GM12891 (cell line): ENCODE data around the gene DNM3.

Experiments used
- DNase-seq: peaks from one replicate; pipeline ENCODE4 v3.0.0; 2011; ENCODE audit warnings: low spot score; ENCODE audit not compliant: insufficient read length
- FAIRE-seq: peaks from 2 replicates; lab custom pipeline; 2011; peaks lifted over from hg19 to GRCh38; lab: Jason Lieb, UNC
- PAX5 ChIP-seq: IDR thresholded peaks from 2 replicates; pipeline ENCODE4 v1.6.1; 2011; ENCODE audit warnings: low read length, moderate library complexity, mild to moderate bottlenecking; ENCODE audit not compliant: insufficient read depth, severe bottlenecking
- POLR2A ChIP-seq: IDR thresholded peaks from 2 replicates; pipeline ENCODE4 v1.6.1; 2011; ENCODE audit warnings: low read depth, low read length, control low read depth
- POLR2AphosphoS5 ChIP-seq: IDR thresholded peaks from 2 replicates; pipeline ENCODE4 v1.6.1; 2011; ENCODE audit warnings: low read depth, low read length, control low read depth
- POU2F2 ChIP-seq: IDR thresholded peaks from 2 replicates; pipeline ENCODE4 v1.6.1; 2011; ENCODE audit warnings: low read depth, mild to moderate bottlenecking, control low read depth, low read length, moderate library complexity
- SPI1 ChIP-seq: IDR thresholded peaks from 2 replicates; pipeline ENCODE4 v1.6.1; 2011; ENCODE audit warnings: low read depth, low read length, control low read depth
- TAF1 ChIP-seq: IDR thresholded peaks from 2 replicates; pipeline ENCODE4 v1.6.1; 2011; ENCODE audit warnings: low read depth, low read length, control low read depth

The DNM3 gene

DNA sequence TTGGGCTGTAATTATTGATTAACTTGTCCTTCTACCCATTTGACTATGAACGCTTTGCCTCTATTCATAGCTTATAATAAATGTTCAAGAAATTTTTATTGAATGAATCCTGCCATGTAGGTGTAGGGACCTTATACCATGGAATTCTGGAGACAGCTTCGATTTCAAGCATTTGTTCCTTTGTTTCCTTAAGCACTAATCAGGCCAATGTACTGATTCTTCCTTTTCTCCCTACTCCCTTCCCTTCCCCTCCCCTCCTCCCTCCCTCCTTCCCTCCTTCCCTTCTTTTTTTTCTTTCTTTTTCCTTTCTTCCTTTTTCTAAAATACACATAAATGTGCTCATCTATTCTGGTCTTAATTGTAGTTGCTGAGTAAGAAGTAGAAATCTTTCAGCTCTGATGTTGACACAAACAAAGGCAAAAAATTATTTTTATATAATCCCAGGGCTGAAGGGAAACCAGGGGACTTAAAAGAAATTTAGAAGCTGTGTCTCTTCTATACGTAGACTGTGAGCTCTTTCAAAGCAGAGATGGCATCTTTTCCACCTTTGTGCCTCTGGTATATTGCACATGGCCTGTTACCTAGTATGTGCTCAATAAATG, 24.9 kb upstream of the DNM3 start:
- FAIRE-seq (no peak), DNase-seq (no peak)
- TF ChIP-seq POU2F2: no peak
- no peak for TF ChIP-seq TAF1
- no peak for TF ChIP-seq POLR2A
- TF ChIP-seq PAX5: no peak
- TF ChIP-seq POLR2AphosphoS5: no peak
- no peak for TF ChIP-seq SPI1

DNA sequence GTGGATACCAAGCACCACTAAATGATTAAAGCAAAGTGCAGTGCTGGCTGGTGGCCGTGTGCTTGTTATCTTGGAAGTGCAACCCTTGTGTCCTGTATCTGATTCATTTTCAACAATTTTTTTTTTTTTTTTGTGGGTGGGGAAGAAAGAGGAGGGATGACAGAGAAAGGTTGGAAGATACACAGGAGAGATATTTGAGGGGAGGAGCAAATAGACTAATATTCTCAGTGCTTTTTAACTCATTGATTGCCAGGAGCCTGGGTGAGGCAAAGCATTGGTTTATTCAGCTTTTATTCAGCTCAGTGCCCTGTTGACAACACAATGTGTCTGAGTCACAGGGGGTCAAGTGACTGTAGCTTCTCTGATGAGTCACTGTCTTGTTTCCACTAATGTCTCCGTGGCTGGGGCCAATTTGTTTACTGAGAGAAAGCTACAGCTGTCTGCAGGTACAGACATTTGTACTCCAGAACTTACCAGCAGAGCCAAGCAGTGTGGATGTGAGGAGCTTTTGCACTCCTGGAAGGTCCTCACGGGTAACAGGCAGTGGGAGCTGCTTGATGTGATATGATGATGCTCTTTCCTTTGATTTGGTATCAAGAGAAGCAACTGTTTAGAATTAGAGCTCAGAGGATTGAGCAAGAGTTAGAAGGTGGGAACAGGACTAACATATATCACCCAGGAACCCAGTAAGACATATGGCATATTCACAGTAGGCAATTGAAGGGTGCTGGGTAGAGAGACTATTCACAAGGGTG, 23.6 kb upstream of the DNM3 start:
- no peak for FAIRE-seq
- TF ChIP-seq POLR2A (no peak), PAX5 (no peak), TAF1 (no peak), POLR2AphosphoS5 (no peak)
- no peak for DNase-seq

- DNase-seq (no peak), FAIRE-seq (no peak)
- TF ChIP-seq PAX5 (no peak), POU2F2 (no peak), SPI1 (no peak), TAF1 (no peak), POLR2AphosphoS5 (no peak), POLR2A (no peak)
These were observed 21.4 kb upstream of the DNM3 start for GRCh38 chr1:171819946-171820345.

GRCh38 chr1:171826973-171827372, 14.3 kb upstream of the DNM3 start:
- FAIRE-seq (no peak), DNase-seq (no peak)
- TF ChIP-seq TAF1 (no peak), POLR2AphosphoS5 (no peak), POU2F2 (no peak), POLR2A (no peak), SPI1 (no peak)

DNA sequence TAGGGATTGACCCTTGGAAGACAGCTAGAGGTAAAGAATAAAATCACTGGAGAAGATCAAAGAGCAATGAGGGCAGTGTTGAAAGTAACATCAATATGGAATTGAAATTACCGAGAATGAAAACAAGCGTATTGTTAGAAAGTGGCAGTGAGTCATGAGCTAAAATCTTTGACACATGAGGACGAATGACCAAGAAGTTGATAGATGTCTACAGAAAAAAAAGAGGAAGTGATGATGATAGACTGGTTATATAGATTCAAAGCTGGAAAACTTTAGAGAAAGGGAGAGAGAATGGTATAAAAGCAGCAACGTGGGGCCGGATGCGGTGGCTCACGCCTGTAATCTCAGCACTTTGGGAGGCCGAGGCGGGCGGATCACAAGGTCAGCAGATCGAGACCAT, 12.5 kb upstream of the DNM3 start:
- DNase-seq: no peak
- no peak for FAIRE-seq
- peak; percentile 70 for TF ChIP-seq SPI1
- TF ChIP-seq POLR2AphosphoS5: no peak

DNA sequence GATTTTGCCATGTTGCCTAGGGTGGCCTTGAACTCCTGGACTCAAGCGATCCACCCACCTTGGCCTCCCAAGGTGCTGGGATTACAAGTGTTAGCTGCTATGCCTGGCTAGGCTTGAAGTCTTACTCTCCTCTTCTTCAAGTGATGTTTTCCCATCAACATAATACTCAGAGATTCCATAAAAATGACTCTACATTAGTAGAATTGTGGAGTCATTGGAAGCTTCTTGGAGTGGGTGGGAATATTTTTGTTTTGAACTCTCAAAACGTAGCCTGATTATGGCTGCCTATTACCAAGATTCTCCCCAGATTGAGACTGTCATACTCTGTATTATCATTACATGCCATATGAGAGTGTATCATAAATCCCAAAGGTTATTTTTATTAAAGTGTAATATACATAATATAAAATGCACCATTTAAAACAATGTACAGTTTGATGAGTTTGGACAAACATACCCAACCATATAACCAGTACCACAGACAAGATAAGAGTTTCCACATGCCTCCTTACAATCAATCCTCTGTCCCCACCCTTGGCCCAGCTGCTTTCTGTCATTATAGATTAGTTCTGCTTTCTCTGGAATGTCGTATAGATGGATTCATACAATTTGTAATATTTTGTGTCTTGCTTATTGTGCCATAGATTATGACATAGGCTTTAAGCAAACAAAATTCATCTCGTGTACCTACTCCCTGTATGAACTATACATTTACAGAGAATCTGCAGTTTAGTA, 8.0 kb upstream of the DNM3 start:
- DNase-seq (no peak), FAIRE-seq (no peak)
- no peak for TF ChIP-seq POLR2AphosphoS5
- no peak for TF ChIP-seq PAX5

- DNase-seq: no peak
- no peak for TF ChIP-seq TAF1
- TF ChIP-seq POLR2AphosphoS5: no peak
- no peak for TF ChIP-seq PAX5
- TF ChIP-seq POLR2A: no peak
- TF ChIP-seq POU2F2: no peak
- no peak for TF ChIP-seq SPI1
- no peak for FAIRE-seq
These were observed 6.5 kb upstream of the DNM3 start for GRCh38 chr1:171834821-171835220.

GRCh38 chr1:171835891-171836290, 5.4 kb upstream of the DNM3 start:
- FAIRE-seq: no peak
- DNase-seq: no peak
- TF ChIP-seq PAX5: no peak
- TF ChIP-seq POLR2A: no peak
- no peak for TF ChIP-seq TAF1

GRCh38 chr1:171841931-171842761, 848 bp downstream of the DNM3 start:
- FAIRE-seq (peak; percentile 48), DNase-seq (peak; percentile 17)
- no peak for TF ChIP-seq POLR2AphosphoS5
- no peak for TF ChIP-seq PAX5
- no peak for TF ChIP-seq SPI1
- TF ChIP-seq POLR2A: no peak

DNA sequence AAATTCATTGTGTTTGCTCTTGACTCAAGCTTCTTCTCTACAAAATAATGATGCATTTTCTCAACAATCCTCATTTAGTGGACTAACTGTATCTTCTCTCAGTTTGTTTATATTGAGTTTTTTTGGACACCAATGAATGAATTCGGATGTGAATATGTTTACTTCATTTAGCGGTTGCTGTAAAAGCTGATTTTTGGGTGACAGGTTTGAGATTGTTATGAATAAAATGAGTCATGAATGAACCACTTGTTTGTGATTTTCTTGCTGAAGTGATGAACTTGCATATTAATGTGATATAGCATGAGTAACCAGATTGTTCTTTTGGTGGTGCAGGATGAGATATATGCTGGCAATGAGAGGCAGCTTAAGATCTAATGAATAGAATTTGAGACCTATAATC, 3.1 kb downstream of the DNM3 start:
- FAIRE-seq (no peak), DNase-seq (no peak)
- TF ChIP-seq POU2F2 (no peak), SPI1 (no peak), PAX5 (no peak), POLR2AphosphoS5 (no peak), TAF1 (no peak), POLR2A (no peak)
